ENCODE measurements around the gene BTAF1.

BTAF1 gene

DNA sequence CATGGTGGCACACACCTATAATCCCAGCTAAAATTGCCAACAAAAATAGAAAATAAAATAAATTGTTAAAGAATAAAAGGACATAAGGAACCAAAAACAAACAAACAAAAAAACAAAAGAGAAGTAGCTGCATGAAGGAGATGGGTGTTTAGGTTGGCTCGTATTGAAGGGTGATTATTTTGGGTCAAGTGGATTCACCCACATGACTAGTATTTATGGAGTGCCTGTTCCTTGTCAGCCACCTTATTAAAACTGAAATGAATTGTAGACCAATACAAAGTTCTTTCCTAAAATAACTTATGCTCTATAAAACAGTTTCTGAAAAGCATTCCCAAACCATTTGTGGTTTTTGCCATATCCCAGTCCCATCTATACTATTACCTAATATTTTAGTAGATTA lies 138.7 kb downstream of the BTAF1 start:
- TF ChIP-seq, protein P1, sequence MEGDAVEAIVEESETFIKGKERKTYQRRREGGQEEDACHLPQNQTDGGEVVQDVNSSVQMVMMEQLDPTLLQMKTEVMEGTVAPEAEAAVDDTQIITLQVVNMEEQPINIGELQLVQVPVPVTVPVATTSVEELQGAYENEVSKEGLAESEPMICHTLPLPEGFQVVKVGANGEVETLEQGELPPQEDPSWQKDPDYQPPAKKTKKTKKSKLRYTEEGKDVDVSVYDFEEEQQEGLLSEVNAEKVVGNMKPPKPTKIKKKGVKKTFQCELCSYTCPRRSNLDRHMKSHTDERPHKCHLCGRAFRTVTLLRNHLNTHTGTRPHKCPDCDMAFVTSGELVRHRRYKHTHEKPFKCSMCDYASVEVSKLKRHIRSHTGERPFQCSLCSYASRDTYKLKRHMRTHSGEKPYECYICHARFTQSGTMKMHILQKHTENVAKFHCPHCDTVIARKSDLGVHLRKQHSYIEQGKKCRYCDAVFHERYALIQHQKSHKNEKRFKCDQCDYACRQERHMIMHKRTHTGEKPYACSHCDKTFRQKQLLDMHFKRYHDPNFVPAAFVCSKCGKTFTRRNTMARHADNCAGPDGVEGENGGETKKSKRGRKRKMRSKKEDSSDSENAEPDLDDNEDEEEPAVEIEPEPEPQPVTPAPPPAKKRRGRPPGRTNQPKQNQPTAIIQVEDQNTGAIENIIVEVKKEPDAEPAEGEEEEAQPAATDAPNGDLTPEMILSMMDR (IDR thresholded peaks at IDR 0.05; ENCODE audit: low read length, missing control alignments) = no peak
- no peak overlapping the region for H3K4me3 ChIP-seq (replicated peaks; ENCODE audit: low read depth, low read length)
- no peak for DNase-seq (ENCODE audit: low read depth)

DNA sequence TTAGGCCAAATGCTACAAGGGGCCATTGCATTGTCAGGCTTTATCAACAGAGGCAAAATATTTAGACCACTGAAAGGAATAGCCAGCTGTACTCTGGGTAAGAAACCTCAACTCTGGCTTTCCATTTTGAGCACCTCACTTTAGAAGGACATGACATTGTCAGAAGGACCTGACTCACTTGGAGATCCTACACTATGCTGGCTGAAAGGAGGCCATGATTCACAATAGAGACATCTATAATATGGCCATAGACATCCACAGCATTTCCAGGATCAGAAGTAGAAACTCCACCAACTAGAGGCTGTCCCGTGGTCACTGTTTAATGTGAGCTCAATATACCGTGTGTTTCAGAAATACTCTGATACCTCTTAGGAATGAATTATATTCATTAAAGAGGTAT lies 140.9 kb downstream of the BTAF1 start:
- H3K4me3 ChIP-seq (replicated peaks; ENCODE audit: low read depth, low read length) = no peak overlapping the region
- no peak for DNase-seq (ENCODE audit: low read depth)
- TF ChIP-seq, protein P1 (IDR thresholded peaks at IDR 0.05; ENCODE audit: low read length, missing control alignments) = no peak

DNA sequence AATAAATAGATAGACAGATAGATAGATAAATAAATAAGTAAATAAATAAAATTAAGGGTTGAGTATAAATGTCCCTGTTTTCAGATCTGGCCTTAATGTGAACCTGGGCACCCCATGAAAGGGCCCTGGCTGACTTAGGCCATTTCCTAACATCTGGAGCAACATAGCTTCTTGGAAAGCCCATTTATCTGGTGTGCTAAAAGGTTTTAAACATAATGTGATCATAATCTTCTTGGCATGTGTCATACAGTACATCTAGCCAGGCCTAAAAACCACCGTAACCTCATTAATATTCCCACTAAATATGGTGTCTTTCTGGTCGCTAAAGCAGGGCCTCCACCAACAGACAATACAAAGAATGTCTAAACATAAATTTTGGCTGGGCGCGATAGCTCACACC lies 142.8 kb downstream of the BTAF1 start:
- TF ChIP-seq, protein P1 (IDR thresholded peaks at IDR 0.05; ENCODE audit: low read length, missing control alignments) = no peak
- DNase-seq (ENCODE audit: low read depth) = no peak
- no peak overlapping the region for H3K4me3 ChIP-seq (replicated peaks; ENCODE audit: low read depth, low read length)

DNA sequence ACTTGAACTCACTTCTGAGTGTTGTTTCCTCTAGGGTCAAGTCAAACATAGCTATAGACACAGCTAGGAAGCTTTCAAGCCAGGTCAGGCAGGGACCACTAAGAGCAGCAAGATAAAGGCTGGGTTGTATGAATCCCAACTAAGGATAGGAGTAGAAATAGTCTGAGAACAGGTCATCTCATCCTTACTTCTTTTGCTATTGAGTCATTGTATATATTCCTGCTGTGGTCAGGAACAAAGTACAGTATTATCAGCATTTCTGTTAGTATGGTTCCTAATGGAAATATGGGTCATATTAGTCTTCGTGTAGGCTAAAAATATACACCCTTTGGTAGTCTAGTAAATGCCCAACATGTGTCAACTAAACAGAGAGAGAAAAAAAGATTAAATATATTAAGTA lies 145.3 kb downstream of the BTAF1 start:
- TF ChIP-seq, protein P1 (IDR thresholded peaks at IDR 0.05; ENCODE audit: low read length, missing control alignments) = no peak
- no peak overlapping the region for H3K4me3 ChIP-seq (replicated peaks; ENCODE audit: low read depth, low read length)
- DNase-seq (ENCODE audit: low read depth) = no peak

DNA sequence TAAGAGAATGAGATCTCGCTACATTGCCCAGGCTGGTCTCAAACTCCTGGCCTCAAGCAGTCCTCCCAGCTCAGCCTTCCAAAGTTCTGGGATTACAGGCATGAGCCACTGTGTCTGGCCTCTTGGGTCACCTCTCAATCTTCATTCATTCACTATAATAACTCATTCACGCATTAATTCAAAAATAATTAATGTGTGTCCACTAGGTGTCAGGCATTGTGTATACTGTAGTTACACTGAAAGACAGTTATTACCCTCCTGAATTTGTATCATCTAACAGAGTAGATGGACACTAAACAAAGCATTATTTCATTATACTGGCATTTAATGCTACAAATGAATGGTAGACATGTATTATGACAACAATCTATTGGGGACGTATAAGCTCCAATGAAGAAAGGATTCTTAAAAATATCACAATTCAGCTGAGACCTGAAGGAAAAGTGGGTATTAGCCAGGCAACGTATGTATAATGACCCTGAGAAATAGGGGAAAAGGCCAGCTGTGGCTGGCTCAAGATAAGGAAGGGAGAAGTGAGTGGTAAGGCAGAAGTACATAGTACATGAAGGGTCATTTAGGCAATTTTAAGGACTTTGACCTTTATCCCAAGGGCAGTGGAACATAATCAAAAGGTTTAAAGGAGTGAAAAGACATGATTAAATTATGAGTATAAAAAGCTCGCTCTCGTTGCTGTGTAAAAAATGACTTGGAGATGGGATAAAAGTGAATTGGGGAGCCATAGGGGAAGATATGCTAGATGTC lies 150.7 kb downstream of the BTAF1 start:
- no peak overlapping the region for H3K4me3 ChIP-seq (replicated peaks; ENCODE audit: low read depth, low read length)
- peak; percentile 29 for DNase-seq (ENCODE audit: low read depth)
- TF ChIP-seq, protein P1 (IDR thresholded peaks at IDR 0.05; ENCODE audit: low read length, missing control alignments) = peak; percentile 26

DNA sequence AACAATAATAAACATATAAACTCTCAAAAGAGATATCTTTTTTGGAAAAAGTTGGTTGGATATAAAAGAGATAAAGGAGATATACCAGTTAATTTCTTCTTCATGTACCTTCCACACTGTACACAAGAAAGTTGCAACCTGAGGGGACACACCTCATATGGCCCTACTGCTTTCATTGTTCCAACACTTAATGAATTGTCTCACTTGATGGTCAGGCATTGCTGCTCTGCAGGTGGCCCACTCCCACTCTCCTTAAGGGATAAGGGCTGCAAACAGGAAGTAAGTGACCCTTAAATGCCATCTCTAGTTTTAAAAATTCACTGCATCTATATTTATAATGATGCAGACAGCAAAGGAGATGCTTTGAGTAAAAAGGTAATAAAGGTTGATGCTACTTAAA lies 152.3 kb downstream of the BTAF1 start:
- DNase-seq (ENCODE audit: low read depth) = no peak
- TF ChIP-seq, protein P1 (IDR thresholded peaks at IDR 0.05; ENCODE audit: low read length, missing control alignments) = no peak
- no peak overlapping the region for H3K4me3 ChIP-seq (replicated peaks; ENCODE audit: low read depth, low read length)

DNA sequence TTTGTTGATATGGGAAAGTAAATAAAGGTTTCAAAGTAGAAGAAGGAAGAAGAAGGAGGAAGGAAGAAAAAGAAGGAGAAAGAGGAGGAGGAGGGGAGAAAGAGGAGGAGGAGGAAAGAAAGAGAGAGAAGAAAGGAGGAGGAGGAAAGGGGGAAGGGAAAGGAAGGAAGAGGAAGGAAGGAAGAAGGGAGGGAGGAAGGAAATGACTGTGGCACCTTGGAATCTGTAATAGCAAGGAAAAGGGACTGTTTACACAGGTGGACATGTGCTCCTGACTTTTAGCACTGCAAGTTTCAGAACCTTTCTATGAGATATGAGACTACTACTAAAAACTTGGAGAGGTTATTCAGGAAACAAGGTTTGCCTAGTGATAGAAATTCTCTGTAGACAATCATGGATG lies 153.2 kb downstream of the BTAF1 start:
- H3K4me3 ChIP-seq (replicated peaks; ENCODE audit: low read depth, low read length) = no peak overlapping the region
- TF ChIP-seq, protein P1 (IDR thresholded peaks at IDR 0.05; ENCODE audit: low read length, missing control alignments) = no peak
- DNase-seq (ENCODE audit: low read depth) = no peak
